T-helper 2 cell treated with Interferon-gamma antibody and Interleukin-4, amounts not matched to agents 5 μg/mL and 100 μg/mL, for 36 hours (primary cell): Measurements from ENCODE around the gene ZNF555.

Experiments
- DNase-seq: peaks from one replicate; pipeline ENCODE4 v3.0.0; 2021; ENCODE audit warnings: low spot score
- H3K27ac Mint-ChIP-seq: one replicate; pipeline ENCODE4 v1.8.0; 2021; ENCODE audit warnings: mild to moderate bottlenecking, mixed read lengths
- H3K27me3 Mint-ChIP-seq: one replicate; pipeline ENCODE4 v1.8.0; 2021; ENCODE audit warnings: low read depth, mixed read lengths
- H3K36me3 Mint-ChIP-seq: one replicate; pipeline ENCODE4 v1.8.0; 2021; ENCODE audit warnings: low read depth, mixed read lengths
- H3K4me1 Mint-ChIP-seq: one replicate; pipeline ENCODE4 v1.8.0; 2021; ENCODE audit warnings: low read depth, mixed read lengths
- H3K4me3 Mint-ChIP-seq: one replicate; pipeline ENCODE4 v1.8.0; 2022; ENCODE audit warnings: mild to moderate bottlenecking, moderate library complexity, mixed read lengths
- H3K9me3 Mint-ChIP-seq: one replicate; pipeline ENCODE4 v1.8.0; 2021; ENCODE audit warnings: mixed read lengths

ZNF555 gene

DNA sequence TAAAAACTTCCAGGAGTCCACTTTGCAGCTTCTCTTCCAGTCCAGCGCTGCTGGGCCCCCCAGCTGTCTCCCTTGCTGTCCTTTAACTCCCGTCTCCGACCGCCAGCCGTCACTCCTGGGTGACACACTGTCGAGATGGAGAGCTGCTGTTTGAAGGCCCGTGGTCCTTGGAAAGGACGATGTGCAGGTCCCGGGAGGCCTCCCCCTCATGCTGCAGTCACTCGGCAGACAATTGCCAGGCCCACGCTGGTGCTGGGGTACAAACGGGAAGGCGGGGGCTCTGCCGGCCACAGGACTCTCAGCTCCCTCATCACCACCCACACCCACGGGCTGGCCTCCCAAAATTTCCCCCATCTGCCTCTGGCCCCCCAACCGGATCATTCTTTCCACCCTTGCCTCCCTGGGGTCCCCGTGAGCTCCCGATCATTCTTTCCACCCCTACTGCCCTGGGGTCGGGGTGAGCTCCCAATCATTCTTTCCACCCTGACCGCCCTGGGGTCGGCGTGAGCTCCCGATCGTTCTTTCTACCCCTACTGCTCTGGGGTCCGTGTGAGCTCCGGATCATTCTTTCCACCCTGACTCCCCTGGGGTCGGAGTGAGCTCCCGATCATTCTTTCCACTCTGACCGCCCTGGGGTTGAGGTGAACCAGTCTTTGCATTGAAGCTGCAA, 37.7 kb upstream of the ZNF555 start:
- peaks cover 14% of the 10 kb centered on the region for H3K36me3 Mint-ChIP-seq
- H3K27ac Mint-ChIP-seq: no peak overlapping the region
- H3K4me1 Mint-ChIP-seq: no peaks in the 10 kb centered on the region
- no peak for DNase-seq
- no peaks in the 10 kb centered on the region for H3K9me3 Mint-ChIP-seq
- H3K27me3 Mint-ChIP-seq: no peaks in the 10 kb centered on the region
- no peak overlapping the region for H3K4me3 Mint-ChIP-seq

DNA sequence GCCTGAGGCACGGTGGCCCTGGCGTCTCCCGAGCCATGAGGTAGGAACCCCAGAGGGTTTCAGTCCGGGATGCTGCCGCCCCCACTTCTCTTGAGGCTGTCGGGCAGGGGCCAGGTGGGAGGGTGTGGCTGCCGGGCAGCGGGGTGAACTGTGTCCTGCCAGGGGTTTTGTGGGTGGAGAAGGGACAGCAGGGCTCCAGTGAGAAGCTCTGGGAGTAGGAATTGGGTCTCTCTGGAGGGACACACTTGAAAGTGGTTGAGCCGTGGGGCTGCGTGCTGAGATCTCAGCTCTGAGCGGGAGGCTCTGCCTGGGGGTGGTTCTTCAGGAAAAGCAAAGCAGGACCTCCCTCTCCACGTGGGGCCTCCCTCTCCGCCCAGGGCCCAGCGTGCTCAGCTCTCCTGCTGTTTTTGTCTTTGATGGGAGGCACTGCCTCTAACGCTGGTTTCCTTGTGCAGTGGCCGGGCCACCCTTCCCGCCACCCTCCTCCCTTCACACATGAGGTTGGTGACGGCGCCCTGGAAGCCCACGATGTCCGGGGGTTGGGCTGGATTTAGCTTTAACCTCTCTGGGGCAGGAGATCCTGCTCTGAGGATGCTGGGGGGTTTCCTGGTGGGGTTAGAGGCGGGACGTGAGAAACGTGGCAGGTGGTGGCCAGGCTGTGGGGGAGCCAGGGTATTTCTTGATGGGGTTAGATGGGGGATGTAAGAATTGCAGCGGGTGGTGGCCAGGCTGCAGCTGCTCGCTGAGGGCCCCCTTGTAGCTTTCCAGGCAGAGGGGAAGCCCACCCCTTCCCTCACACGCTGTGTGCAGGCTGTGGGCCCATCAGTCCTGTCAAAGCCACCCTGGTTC, 36.9 kb upstream of the ZNF555 start:
- no peaks in the 10 kb centered on the region for H3K9me3 Mint-ChIP-seq

DNA sequence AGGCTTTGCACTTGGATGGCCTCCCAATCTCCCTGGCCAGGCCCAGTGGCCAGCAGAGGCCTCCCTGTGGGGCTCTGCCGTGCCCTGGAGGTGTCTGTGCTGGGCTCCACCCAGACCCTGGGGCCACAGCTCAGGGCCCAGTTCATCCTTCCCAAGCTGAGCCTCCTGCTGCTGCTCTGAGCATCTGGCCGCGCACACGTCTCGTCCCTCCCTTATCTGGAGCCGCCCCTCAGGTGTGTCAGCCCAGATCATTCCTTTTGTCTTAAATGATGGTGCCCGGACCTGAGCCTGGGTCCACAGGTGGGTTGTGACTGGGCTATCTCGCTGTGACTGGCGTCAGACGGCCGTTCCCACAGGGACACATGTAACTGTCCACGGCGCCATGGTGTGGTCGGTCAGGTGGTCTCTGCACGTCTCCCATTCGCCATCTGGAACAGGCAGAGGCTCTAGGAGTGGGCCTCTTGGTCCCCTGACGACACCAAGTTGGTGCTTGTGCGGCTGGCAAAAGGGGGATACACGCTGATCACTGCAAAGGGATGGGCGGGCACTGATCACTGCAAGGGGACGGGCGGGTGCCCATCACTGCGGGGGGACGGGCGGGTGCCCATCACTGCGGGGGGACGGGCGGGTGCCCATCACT, 35.9 kb upstream of the ZNF555 start:
- Mint-ChIP-seq H3K4me3 (no peak overlapping the region), H3K36me3 (peaks cover 19% of the 10 kb centered on the region), H3K9me3 (no peaks in the 10 kb centered on the region), H3K27me3 (no peaks in the 10 kb centered on the region), H3K27ac (no peak overlapping the region), H3K4me1 (no peaks in the 10 kb centered on the region)
- DNase-seq: no peak

More for the DNA sequence above, 36.9 kb upstream of the ZNF555 start:
- H3K4me3 Mint-ChIP-seq: no peak overlapping the region
- no peak overlapping the region for H3K27ac Mint-ChIP-seq
- no peak for DNase-seq
- H3K36me3 Mint-ChIP-seq: peaks cover 17% of the 10 kb centered on the region
- H3K27me3 Mint-ChIP-seq: no peaks in the 10 kb centered on the region
- H3K4me1 Mint-ChIP-seq: no peaks in the 10 kb centered on the region

DNA sequence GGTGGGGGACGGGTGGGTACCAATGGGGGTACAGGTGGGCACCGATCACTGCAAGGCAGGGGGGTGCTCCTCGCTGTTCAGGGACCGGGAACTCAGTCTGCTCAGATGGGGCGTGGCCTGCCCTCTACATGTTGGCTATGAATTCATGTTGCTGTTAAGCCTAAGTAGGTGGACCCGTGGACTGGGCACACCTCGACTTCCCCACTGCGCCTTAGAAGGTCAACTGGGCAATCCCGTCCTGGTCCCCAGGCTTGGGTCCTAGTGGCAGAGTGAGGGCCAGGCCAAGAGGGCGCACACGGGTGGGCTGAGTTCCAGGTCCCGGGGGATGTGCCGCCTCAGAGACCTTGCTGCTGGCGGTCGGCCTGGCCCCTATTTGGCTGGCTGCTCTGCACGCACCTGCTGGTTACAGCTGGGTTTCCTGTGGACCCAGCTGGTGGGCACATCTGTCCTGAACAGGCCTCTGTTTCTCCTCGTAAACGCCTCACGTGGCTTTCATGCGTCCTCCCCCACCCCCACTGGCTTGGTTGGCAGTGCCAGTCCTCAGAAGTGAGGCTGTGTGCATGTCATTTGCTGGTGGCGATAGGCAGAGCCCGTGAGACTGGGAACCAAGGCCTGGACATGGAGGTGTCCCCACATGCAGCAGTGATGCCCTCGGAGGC, 35.2 kb upstream of the ZNF555 start:
- DNase-seq: no peak
- Mint-ChIP-seq H3K27me3 (no peaks in the 10 kb centered on the region), H3K36me3 (peaks cover 15% of the 10 kb centered on the region), H3K4me1 (no peaks in the 10 kb centered on the region), H3K9me3 (no peaks in the 10 kb centered on the region), H3K27ac (no peak overlapping the region), H3K4me3 (no peak overlapping the region)

DNA sequence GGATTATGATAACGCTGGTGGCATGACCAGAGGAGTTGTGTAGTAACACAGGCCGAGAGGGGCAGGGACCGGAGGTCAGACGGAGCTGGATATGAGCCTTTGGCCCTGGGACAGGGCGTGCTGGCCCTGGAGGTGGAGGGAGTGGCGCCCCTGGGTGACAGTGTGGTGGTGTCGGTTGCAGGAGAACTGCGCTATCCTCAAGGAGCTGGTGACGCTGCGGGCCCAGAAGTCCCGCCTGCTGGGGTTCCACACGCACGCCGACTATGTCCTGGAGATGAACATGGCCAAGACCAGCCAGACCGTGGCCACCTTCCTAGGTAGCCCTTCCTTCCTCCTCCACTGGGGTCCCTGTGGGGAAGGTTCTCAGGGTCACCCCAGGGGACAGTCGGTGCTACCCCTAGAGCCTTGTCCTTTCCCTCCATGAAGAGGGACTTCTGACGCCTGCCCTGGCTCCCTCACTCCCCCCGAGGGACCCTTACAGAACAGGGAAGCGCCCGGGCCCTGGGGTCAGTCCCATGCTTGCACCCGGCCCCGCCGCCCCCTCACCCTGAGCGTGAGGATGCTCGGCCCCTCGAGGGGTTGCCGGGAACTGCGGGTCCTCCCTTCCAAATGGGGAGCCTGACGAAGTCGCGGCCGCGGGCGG, 34.4 kb upstream of the ZNF555 start:
- Mint-ChIP-seq H3K4me1 (no peaks in the 10 kb centered on the region), H3K27ac (no peak overlapping the region), H3K36me3 (peaks cover 13% of the 10 kb centered on the region), H3K4me3 (no peak overlapping the region), H3K27me3 (no peaks in the 10 kb centered on the region), H3K9me3 (no peaks in the 10 kb centered on the region)
- no peak for DNase-seq

DNA sequence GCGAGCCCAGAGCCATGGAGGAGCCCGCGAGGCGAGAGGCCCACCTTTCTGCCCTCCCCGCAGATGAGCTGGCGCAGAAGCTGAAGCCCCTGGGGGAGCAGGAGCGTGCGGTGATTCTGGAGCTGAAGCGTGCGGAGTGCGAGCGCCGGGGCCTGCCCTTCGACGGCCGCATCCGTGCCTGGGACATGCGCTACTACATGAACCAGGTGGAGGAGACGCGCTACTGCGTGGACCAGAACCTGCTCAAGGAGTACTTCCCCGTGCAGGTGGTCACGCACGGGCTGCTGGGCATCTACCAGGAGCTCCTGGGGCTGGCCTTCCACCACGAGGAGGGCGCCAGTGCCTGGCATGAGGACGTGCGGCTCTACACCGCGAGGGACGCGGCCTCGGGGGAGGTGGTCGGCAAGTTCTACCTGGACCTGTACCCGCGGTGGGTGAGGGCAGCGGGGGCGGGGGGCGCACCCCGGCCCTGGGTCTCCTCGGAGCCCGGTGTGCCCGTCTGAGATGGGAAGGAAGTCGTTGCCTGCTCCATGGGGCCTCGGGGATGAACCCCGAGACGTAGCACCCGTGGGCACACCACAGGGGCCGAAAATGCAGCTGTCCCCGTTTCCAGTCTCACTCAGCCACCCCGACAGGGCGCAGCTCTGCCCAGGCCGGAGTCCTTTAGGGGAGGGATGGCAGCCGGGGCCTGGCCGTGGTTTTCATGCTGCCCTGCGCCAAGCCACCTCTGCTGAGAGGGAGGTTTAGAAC, 33.7 kb upstream of the ZNF555 start:
- no peaks in the 10 kb centered on the region for H3K27me3 Mint-ChIP-seq
- H3K4me3 Mint-ChIP-seq: no peak overlapping the region
- no peaks in the 10 kb centered on the region for H3K4me1 Mint-ChIP-seq
- peaks cover 11% of the 10 kb centered on the region for H3K36me3 Mint-ChIP-seq
- H3K9me3 Mint-ChIP-seq: no peaks in the 10 kb centered on the region
- no peak for DNase-seq
- no peak overlapping the region for H3K27ac Mint-ChIP-seq

DNA sequence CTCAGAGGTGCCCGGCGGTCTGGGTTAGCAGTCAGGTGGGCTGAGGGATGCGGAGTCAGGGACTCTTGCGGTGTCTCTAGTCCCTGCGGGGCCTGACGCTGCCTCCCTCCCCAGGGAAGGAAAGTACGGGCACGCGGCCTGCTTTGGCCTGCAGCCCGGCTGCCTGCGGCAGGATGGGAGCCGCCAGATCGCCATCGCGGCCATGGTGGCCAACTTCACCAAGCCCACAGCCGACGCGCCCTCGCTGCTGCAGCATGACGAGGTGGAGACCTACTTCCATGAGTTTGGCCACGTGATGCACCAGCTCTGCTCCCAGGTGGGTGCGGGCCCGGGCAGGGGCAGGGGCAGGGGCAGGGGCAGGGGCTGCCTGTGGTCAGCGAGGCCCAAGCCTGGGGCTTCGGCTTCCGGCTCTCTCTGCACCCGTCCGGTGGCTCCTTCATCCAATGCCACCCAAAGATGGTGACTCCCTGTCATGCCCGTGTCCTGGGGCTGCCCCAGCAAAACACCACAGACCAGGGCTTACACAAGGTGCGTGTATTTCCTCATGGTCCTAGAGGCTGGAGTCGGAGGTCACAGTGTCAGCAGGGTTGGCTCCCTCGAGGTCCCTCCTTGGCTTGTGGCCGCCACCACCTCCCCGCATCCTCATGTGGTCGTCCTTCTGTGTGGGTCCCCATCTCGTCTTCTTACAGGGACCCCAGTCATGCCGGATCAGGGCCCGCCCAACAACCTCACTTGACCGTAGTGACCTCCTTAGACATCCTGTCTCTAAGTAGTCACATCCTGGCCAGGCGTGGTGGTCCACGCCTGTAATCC, 32.9 kb upstream of the ZNF555 start:
- Mint-ChIP-seq H3K4me1 (no peaks in the 10 kb centered on the region), H3K36me3 (peaks cover 8% of the 10 kb centered on the region), H3K27ac (no peak overlapping the region), H3K9me3 (no peaks in the 10 kb centered on the region), H3K4me3 (no peak overlapping the region), H3K27me3 (no peaks in the 10 kb centered on the region)
- DNase-seq: no peak

DNA sequence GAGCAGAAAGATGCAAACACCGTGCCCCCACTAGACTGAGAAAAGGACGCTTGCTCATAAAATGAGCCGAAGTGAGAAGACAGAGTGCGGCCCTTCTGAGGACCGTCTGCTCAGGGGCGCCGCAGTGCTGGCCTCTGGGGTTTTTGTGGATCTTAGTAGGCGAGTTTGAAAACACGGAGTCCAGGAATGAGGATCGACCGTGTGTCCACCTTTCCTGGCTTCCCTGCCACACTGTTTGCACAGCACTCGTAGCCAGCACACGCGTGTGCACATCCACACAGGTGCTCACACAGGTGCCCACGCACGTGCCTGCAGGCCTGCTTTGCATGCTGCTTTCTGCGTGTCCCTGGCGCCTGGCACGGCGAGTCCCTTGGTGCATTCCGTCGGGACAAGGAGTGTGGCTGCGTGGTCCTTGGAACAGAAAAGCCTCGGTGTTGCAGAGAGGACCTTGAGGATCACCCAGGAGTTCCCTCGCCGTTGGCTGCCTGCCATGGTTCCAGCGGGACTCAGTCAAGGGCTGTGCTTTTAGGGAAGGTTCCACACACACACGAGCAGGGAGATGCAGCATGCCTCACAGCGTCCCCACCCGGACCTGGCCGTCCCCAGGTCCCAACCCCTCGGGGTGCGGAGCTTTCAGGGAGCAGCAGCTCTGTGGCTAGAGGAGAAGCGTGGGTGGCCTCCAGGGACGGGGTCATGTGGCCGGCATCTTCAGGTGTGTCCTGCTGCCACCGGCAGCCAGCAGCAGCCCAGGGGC, 31.7 kb upstream of the ZNF555 start:
- Mint-ChIP-seq H3K36me3 (peaks cover 11% of the 10 kb centered on the region), H3K27ac (no peak overlapping the region), H3K4me3 (no peak overlapping the region), H3K27me3 (no peaks in the 10 kb centered on the region), H3K9me3 (no peaks in the 10 kb centered on the region), H3K4me1 (no peaks in the 10 kb centered on the region)
- no peak for DNase-seq

DNA sequence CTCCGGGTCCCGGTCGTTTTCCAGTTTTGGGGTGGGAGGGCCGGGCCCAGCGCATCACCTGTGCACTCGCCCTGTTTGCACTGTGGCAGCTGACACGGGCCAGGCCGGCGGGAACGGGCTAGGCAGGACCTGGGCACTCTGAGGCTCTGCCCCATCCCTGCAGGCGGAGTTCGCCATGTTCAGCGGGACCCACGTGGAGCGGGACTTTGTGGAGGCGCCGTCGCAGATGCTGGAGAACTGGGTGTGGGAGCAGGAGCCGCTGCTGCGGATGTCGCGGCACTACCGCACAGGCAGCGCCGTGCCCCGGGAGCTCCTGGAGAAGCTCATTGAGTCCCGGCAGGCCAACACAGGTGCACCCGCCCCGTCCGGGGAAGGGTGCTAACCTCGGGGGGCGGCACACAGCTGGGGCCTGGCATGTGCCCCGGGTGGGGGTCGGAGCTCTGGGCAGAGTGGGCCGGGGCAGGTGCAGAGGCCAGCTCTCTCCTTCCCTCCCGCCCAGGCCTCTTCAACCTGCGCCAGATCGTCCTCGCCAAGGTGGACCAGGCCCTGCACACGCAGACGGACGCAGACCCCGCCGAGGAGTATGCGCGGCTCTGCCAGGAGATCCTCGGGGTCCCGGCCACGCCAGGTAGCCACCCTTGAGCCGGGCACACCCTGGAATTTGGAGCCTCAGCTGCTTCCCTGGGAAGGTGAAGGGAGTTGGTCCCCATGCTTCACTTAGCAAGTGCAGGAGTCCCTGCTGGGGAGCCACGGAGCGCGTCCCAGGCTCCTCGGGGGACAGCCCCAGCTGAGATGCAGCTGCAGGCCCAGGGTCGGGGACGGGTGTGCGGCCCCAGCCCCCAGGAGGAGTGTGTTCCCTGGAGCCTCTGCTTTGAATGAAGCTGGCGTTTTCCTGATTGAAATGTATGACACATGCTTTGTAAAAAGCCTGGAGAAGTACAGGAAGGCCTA, 30.9 kb upstream of the ZNF555 start:
- DNase-seq: no peak
- Mint-ChIP-seq H3K4me1 (no peaks in the 10 kb centered on the region), H3K36me3 (peaks cover 10% of the 10 kb centered on the region), H3K9me3 (no peaks in the 10 kb centered on the region), H3K4me3 (no peak overlapping the region), H3K27ac (no peak overlapping the region), H3K27me3 (no peaks in the 10 kb centered on the region)

DNA sequence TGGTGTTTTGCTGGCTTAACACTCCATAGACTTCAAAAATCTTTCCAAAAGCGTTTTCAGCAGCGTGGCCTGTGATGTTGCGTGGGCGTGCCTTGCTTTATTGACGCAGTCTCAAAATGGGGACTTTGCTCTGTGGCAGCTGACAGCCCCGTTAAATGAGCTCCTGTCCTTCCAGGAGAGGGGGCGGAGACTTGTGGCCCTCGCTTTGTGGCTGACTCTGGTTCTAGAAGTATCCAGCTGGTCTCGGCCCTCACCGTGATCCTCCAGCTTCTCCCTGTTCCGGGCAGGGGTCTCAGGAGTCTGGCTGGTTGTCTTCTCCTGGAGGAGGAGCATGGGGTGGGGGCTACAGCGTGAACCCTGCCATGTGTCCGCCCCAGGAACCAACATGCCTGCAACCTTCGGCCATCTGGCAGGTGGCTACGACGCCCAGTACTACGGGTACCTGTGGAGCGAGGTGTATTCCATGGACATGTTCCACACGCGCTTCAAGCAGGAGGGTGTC, 30.0 kb upstream of the ZNF555 start:
- DNase-seq: no peak
- H3K36me3 Mint-ChIP-seq: peaks cover 8% of the 10 kb centered on the region
- no peak overlapping the region for H3K4me3 Mint-ChIP-seq
- H3K9me3 Mint-ChIP-seq: no peaks in the 10 kb centered on the region
- H3K27me3 Mint-ChIP-seq: no peaks in the 10 kb centered on the region
- H3K4me1 Mint-ChIP-seq: no peaks in the 10 kb centered on the region
- H3K27ac Mint-ChIP-seq: no peak overlapping the region

DNA sequence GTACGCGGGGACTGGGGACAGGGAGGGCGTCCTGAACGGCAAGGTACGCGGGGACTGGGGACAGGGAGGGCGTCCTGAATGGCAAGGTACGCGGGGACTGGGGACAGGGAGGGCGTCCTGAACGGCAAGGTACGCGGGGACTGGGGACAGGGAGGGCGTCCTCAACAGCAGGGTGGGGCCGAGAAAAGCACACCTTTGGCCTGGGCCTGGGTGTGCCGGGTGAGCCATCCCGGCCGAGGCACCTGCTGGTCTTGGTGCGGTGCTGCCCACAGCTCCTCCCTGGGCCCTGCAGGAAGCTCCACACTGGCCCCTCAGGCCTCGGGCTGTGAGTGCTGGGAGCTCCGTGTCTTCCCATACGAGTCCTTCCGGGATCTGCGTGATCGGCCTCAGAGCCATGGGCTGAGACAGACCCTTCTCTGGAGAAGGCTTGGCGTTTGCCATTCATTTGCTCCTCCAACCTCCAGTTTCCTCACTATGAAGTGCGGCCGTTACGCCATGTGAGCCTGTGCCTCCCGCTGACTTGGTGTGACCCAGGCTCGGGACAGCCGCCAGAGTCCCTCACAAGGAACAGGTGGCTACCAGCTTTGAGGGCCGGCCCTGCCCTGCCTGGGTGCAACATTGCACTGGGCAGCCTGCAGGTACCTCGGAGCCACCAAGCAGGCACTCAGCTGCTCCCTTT, 29.4 kb upstream of the ZNF555 start:
- peaks cover 8% of the 10 kb centered on the region for H3K36me3 Mint-ChIP-seq
- no peaks in the 10 kb centered on the region for H3K27me3 Mint-ChIP-seq
- DNase-seq: no peak
- H3K4me3 Mint-ChIP-seq: no peak overlapping the region
- H3K9me3 Mint-ChIP-seq: no peaks in the 10 kb centered on the region
- no peaks in the 10 kb centered on the region for H3K4me1 Mint-ChIP-seq
- no peak overlapping the region for H3K27ac Mint-ChIP-seq
